Activated T-helper 2 cell treated with anti-CD3 and anti-CD28 coated beads, Interferon-gamma antibody, Interleukin-2, Interleukin-4, amounts not matched to agents 10 μg/mL and 5 μg/mL and 100 μg/mL, durations not matched to agents 14 hours and 24 hours and 36 hours (primary cell): ENCODE results near the gene ALG9. TPM values are rescaled to one million over a fixed set of nuclear protein-coding genes. Genes with fewer than 3 reads are reported as not detected.

Experiments
- DNase-seq: peaks from one replicate; pipeline ENCODE4 v3.0.0; 2021; ENCODE audit warnings: low spot score
- H3K27ac Mint-ChIP-seq: one replicate; pipeline ENCODE4 v1.8.0; 2021; ENCODE audit warnings: mixed read lengths
- H3K27me3 Mint-ChIP-seq: one replicate; pipeline ENCODE4 v1.8.0; 2021; ENCODE audit warnings: low read depth, mixed read lengths
- H3K36me3 Mint-ChIP-seq: one replicate; pipeline ENCODE4 v1.8.0; 2021; ENCODE audit warnings: low read depth, mixed read lengths
- H3K4me1 Mint-ChIP-seq: one replicate; pipeline ENCODE4 v1.8.0; 2021; ENCODE audit warnings: low read depth, mixed read lengths
- H3K4me3 Mint-ChIP-seq: one replicate; pipeline ENCODE4 v1.8.0; 2021; ENCODE audit warnings: low read depth, mild to moderate bottlenecking, moderate library complexity, mixed read lengths
- H3K9me3 Mint-ChIP-seq: one replicate; pipeline ENCODE4 v1.8.0; 2021; ENCODE audit warnings: mixed read lengths
- intact Hi-C: fragments of 100-400 bp; cut with micrococcal nuclease; formaldehyde crosslinking; loops from one replicate; pipeline ENCODE4 v1.15.1; 2023
- total RNA-seq: library from RNA; stranded (reverse); gene quantifications from 2 replicates; pipeline ENCODE4 v1.2.3, GENCODE V29; 2022

ALG9 gene
- total RNA-seq, 1 donor from 2014 or later: 33.4 TPM

DNA sequence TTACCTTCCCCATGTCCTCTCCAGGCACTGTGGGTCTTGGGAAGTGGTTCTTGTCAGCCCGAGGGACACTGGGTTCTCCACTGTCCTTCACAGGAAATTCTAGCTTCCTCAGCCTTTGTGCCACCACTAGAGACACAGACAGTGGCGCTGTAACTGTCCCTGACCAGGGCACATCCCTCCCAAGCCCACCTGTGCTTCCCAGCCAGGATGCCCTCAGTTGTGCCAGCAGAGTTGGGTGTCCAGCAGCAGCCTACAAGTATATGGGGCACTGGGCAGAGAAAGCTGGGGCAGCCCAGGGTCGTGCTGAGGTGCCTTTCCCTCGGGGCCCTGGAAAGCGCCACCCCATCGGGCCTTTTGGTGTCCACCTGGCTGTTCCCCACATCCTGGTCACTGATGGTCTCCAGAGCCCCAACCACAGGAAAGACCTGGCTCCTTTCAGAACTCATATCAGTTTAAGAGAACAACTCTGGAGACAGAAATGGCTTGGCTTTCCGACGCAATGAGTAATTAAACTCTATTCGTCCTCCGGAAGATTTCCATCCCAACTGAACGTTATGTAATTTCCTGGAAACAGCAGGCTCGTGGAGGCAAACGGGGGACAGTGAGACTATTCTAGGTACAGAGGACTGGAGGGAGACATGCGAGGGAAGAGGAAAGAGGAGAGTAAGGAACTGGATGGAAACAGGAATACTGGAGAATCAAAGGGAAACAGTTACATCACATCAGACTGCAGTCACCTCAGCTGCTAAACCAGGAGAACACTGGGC, 133.8 kb downstream of the ALG9 start:
- H3K4me3 Mint-ChIP-seq: no peak overlapping the region

DNA sequence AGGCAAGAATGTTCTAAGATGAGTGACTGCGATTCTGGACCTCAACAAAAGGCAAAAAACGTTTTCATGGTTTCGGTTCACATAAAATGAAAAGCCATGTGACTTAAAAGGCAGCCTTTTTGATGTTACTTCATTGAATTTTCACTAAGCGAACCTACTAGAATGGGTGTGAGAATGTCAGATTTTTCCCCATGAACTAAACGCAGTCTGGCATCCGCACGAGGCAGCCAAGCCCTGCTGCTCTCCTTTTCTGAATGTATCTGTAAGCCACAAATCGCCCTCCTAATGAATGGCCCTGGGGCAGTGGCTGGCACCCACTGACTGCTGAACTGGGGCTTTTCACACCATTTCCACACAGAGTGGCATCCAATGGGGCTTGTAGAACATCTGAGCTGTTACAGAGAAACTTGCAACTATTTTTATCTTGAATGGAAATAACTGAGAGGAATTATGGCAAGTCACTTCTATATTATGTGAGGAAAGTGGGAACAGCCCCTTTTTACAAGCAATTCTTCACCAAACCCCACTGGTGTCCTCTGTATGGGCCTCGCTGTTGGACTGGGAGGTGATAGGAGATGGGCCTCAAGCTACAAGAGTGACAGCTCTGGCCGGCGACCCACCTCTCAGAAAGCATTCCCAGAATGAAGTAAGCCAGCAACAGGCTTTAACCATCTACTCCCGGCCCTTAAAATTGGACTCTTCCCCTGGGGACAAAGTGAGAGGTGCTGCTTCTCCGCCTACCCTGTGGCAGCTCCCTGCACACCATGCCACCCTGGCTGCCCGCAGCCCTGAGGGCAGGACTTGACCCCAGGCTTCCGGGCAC, 134.5 kb downstream of the ALG9 start:
- no peaks in the 10 kb centered on the region for H3K27me3 Mint-ChIP-seq
- DNase-seq: no peak
- peaks cover 24% of the 10 kb centered on the region for H3K36me3 Mint-ChIP-seq
- H3K4me1 Mint-ChIP-seq: no peaks in the 10 kb centered on the region
- intact Hi-C loops: no loop called here
- H3K9me3 Mint-ChIP-seq: no peaks in the 10 kb centered on the region
- H3K27ac Mint-ChIP-seq: no peak overlapping the region
- H3K4me3 Mint-ChIP-seq: no peak overlapping the region

More for the DNA sequence above, 133.8 kb downstream of the ALG9 start:
- no peak for DNase-seq
- Mint-ChIP-seq H3K9me3 (no peaks in the 10 kb centered on the region), H3K4me1 (no peaks in the 10 kb centered on the region), H3K27ac (no peak overlapping the region), H3K36me3 (peaks cover 30% of the 10 kb centered on the region), H3K27me3 (no peaks in the 10 kb centered on the region)
- intact Hi-C loops: no loop called here

Other genes with a start within 250 kb of the ALG9 start
- 57.7 and 64.2 TPM in 2 replicates for gene PPP2R1B, start 105.2 kb downstream of the ALG9 start, total RNA-seq
- gene FDXACB1, start 7.6 kb upstream of the ALG9 start, total RNA-seq: 7.4 and 8.2 TPM in 2 replicates
- 19.4 and 22.2 TPM in 2 replicates for gene CFAP68, start 8.0 kb upstream of the ALG9 start, total RNA-seq
- not detected in 2 replicates for gene CRYAB, start 40.2 kb upstream of the ALG9 start, total RNA-seq
- not detected in 2 replicates for gene HSPB2, start 41.2 kb upstream of the ALG9 start, total RNA-seq
- gene C11orf52, start 47.3 kb upstream of the ALG9 start, total RNA-seq: not detected in 2 replicates
- 30.0 and 30.7 TPM in 2 replicates for gene DIXDC1, start 65.8 kb upstream of the ALG9 start, total RNA-seq
- gene DLAT, start 153.8 kb upstream of the ALG9 start, total RNA-seq: 47.2 and 47.3 TPM in 2 replicates
- gene PIH1D2, start 202.4 kb upstream of the ALG9 start, total RNA-seq: 0.23 and 0.46 TPM in 2 replicates
- 24.6 and 25.0 TPM in 2 replicates for gene NKAPD1, start 202.7 kb upstream of the ALG9 start, total RNA-seq
- gene TIMM8B, start 215.2 kb upstream of the ALG9 start, total RNA-seq: 72.6 and 77.5 TPM in 2 replicates
- gene SDHD, start 215.3 kb upstream of the ALG9 start, total RNA-seq: 81.7 and 91.0 TPM in 2 replicates